Inferior parietal cortex (tissue), 1 donor: Measurements from ENCODE around the gene SCARF2.
"Not testable (repeated sequence)": the region's sequence is repeated elsewhere in the genome, so short reads cannot be mapped to it uniquely, and the experiment has no call there.

Experiments used
- DNase-seq: peaks from one replicate; pipeline ENCODE4 v3.0.0-alpha.2; 2016; ENCODE audit errors: extremely low spot score

SCARF2 gene, protein sequence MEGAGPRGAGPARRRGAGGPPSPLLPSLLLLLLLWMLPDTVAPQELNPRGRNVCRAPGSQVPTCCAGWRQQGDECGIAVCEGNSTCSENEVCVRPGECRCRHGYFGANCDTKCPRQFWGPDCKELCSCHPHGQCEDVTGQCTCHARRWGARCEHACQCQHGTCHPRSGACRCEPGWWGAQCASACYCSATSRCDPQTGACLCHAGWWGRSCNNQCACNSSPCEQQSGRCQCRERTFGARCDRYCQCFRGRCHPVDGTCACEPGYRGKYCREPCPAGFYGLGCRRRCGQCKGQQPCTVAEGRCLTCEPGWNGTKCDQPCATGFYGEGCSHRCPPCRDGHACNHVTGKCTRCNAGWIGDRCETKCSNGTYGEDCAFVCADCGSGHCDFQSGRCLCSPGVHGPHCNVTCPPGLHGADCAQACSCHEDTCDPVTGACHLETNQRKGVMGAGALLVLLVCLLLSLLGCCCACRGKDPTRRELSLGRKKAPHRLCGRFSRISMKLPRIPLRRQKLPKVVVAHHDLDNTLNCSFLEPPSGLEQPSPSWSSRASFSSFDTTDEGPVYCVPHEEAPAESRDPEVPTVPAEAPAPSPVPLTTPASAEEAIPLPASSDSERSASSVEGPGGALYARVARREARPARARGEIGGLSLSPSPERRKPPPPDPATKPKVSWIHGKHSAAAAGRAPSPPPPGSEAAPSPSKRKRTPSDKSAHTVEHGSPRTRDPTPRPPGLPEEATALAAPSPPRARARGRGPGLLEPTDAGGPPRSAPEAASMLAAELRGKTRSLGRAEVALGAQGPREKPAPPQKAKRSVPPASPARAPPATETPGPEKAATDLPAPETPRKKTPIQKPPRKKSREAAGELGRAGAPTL

DNA sequence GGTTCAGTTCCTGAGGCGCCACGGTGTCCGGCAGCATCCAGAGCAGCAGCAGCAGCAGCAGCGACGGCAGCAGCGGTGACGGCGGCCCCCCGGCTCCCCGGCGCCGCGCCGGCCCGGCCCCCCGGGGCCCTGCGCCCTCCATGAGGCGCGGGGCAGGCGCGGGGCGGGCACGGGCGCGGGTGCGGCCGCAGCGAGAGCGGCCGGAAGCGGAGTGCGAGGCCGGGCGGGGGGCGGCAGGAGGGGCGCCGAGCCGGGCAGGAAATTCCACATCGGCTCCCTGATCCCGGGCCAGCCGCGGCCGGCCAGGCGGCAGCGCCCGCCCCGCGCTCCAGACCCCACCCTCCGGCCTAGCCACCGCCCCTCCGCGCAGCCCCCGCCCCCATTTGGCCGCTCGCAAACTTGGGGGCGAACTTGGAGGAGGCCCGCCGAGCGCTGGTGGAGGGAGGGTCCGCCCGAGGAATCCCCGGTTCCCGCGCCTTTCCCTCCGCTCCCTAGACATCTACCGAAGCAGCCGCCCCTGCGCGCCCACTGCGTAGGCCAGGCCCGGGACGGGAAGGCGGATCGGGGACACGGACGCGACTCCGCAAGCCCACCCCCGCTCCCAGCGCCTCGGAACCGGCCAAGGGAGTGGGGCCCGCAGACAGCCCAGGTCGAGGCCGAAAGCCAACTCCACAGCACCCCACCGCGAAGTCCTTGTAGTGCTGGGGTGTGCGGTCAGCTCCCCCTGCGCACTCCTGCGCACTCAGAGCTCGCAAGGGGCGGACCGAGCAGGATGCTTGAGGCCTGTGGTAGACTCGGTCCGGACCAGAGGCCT, at the start of gene SCARF2:
TSS of gene SCARF2 (minus strand) at position 213 of the 814 bp plus-strand sequence. CDS start at position 142, 71 bp downstream.
- no peak for DNase-seq

DNA sequence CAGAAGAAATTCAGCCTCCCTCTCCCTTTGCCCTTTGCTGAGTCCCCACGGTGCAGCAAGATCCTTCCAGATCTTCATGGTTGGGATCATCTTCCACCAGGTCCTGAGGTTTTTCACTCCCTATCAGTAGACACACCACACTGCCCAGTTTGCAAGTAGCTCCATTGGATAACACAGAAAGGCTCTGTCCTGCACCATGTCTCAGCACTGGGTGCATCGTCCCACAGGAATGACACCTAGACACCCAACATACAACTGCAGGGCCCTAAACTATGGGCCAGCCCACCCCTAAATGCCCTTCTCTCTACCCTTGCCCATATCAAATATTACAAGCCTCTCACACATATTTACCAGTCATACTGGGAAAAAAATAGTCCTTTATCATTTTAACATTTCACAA, 48.6 kb upstream of the SCARF2 start:
- DNase-seq, result no peak

GRCh38 chr22:20484948-20485683, 47.5 kb upstream of the SCARF2 start:
- no peak for DNase-seq

DNA sequence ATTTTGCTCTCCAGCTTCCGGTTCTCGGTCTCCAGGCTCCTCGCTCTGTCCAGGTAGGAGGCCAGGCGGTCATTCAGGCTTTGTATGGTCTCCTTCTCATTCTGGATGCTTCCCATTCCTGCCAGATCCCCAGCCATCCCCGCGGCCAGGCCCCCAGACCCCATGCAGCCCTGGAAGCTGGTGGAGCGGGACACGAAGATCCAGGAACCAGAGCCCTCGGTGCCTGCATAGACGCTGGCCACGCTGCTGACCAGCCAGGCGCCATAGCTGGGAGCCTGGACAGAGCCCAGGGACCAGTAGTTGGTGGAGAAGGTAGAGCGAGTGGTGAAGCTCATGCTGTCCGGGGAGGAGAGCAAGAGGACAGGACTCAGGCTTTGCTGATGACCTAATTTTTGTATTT, 46.1 kb upstream of the SCARF2 start:
- no peak for DNase-seq

DNA sequence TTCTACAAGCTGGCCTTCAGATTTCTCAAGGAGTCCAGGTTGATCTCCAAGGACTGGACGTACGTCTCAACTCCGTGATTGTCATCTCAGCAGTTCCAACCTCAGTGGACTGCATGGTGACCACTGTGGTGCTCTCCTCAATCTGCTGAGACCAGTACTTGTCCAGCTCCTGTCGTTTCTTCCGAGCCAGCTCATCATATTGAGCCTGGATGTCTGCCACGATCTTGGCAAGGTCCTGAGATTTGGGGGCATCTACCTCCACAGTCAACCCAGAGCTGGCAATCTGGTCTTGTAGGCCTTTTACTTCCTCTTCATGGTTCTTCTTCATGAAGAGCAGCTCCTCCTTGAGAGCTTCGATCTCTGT, 45.5 kb upstream of the SCARF2 start:
- not testable (repeated sequence) for DNase-seq

DNA sequence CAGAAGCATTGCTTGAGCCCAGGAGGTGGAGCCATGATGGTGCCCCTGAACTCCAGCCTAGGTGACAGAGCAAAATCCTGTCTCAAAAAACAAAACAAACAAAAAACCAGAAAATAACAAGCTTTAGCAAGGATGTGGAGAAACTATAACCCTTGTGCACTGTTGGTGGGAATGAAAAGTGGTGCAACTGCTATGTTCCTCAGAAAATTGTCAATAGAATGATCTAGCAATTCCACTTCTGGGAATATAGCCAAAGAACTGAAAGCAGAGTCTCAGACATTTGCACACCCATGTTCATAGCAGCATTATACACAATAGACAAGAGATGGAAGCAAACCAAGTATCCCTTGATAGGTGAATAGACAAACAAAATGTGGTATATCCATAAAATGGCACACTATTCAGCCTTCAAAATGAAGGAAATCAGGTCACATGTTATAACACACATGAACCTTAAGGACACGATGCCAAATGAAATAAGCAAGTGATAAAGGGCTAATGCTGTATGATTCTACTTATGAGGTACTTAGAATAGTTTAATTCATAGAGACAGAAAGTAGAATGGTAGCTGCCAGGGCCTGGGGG, 42.1 kb upstream of the SCARF2 start:
- DNase-seq, result no peak

GRCh38 chr22:20478059-20478458, 40.4 kb upstream of the SCARF2 start:
- DNase-seq, result not testable (repeated sequence)

GRCh38 chr22:20475569-20475968, 37.9 kb upstream of the SCARF2 start:
- DNase-seq, result not testable (repeated sequence)

GRCh38 chr22:20475115-20475436, 37.5 kb upstream of the SCARF2 start:
- no peak for DNase-seq

GRCh38 chr22:20472629-20473442, 35.2 kb upstream of the SCARF2 start:
- DNase-seq, result no peak

- no peak for DNase-seq
Measured at GRCh38 chr22:20471126-20471833, 33.7 kb upstream of the SCARF2 start.

GRCh38 chr22:20470525-20470924, 32.9 kb upstream of the SCARF2 start:
- not testable (repeated sequence) for DNase-seq

DNA sequence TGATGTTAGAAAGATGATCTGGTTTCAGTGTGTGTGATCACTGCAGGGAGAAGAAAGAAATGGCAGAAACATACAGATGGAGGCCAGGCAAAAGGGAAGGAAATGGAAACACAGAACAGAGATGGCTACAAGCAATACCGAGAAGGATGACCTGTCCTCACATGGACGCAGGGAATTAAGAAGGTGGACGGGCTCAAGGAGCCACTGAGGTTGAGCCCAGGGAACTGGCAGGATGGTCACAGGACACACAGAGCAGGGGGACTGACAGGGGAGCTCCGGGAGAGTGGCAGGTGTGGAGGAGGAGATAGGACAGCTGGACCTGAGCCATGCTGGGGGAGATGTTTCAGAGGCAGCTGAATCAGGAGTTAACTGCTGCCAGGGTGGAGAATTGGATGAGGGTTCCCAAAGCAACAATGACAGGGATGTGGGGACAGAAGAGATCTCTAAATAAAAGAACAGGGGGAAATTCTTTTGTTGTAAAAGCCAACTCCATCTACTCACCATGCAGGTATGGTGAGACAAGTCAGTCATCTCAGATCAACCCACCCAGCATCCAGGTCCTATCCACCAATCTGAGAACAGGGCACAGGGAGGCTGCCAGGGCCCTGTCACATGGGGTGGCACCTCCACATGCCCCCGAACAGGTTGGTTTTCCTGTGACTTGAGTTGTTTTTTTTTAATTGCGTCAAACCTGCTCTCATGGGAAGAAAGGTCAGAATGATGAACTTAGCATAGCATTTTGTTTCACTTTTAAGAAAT, 31.7 kb upstream of the SCARF2 start:
- no peak for DNase-seq

- no peak for DNase-seq
Measured at GRCh38 chr22:20466659-20467379, 29.2 kb upstream of the SCARF2 start.

GRCh38 chr22:20465759-20466077, 28.1 kb upstream of the SCARF2 start:
- no peak for DNase-seq

GRCh38 chr22:20464912-20465758, 27.5 kb upstream of the SCARF2 start:
- DNase-seq, result no peak

DNA sequence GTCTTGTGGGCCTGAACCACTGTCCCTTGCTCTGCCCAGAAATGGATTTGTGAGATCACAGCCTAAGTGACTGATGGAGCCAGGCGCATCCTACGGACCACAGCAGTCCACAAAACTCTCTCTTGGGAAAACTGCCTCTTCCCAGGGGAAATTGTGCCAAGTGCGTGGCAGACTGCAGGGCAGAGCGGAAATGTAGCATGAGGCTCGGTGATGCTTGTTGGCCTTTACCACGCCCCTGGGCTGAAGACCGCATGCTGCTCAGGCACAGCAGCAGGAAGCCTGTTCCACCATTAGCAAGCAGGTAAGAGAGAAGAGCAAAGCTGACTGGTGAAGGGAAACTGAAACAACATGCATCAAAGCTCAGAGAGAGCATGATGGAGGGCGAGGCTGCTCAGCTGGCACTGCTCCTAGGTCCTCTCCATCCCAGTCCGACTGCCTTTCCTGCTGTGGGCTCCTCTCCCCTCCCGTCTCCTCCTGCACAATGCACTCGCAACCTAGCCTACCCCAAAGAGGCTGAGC, 26.5 kb upstream of the SCARF2 start:
- DNase-seq, result no peak
